HG02642 (cell line): ENCODE measurements around the gene SCARF1.
A peak's percentile ranks its signal among the peaks of the same experiment; 100 is the strongest.

Experiments used
- ATAC-seq: cut with Tn5 transposase; IDR thresholded peaks from one replicate; pipeline ENCODE4 v1.9.1; 2021; ENCODE audit warnings: mild to moderate bottlenecking; ENCODE audit not compliant: unreplicated experiment, poor library complexity

SCARF1 gene

DNA sequence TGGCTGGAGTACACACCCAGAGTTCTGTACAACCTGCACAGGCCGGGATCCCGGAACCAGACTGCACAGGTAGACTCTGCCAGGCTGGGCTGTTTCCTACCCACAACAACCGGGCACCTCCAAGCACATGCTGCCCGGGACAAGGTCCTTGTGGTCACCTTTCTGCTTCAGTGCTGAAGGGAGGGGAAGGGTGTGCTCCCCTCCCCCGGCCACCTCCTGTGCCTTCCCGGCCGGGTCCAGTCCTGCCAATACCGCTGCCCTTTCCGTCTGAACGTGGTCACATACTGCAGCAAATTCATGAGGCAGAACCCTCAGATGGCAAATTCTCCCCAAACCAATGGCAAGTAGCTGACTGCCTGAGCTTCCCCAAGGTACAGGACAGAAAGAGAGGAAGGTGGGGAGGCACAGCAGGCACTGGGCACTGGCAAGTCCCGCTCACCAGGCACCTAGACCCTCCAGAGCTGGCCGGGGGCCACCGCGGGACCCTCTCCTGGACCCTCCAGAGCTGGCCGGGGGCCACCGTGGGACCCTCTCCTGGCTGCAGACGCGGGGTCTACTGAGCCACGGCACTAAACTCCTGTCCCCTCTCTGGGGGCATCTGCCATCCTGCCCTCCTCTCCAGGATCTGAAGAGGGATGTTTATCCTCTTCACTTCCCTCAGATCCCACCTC is 39.7 kb downstream of the SCARF1 start:
- no peak for ATAC-seq

DNA sequence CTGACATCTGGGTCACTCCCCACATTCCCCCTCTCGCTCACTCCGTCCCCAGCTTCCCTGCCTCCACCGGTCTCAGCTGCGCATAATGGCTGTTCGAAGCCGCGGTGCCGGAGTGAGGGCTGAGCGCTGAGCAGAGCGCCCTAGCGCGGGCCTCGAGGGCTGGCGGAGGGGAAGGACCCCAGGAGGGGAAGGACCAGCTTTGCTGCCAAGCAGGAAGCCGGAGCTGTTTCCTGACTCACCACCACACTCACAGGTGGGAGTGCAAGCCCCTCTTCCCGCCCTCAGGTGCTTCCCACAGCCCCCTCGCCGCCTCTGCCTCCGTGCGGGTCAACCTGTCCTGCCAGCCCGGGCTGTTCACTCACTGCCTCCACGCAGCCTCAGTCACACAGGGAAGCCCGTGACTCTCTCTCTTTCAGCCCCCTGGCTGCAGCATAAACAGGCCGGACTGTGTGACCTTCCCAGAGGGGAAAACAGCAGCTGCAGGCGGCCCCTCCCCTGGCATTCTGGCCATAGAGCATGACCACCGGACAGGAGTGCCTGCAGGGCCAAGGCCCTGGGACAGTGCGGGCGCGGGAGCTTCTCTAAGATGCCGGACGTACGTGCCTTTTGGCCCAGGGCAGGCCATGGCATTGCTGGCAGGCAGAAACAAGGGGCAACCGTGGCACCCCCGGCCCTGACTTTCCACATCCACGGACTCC is 40.6 kb downstream of the SCARF1 start:
- ATAC-seq = no peak

DNA sequence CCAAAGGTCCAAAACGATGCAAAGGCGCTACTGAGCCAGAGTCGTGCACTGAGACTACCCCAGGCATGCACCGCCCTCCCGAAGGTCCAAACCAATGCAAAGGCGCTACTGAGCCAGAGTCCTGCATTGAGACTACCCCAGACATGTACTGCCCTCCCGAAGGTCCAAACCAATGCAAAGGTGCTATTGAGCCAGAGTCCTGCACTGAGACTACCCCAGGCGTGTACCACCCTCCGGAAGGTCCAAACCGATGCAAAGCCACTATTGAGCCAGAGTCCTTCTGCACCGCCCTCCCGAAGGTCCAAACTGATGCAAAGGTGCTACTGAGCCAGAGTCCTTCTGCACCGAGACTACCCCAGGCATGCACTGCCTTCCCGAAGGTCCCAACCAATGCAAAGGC is 44.0 kb downstream of the SCARF1 start:
- no peak for ATAC-seq

DNA sequence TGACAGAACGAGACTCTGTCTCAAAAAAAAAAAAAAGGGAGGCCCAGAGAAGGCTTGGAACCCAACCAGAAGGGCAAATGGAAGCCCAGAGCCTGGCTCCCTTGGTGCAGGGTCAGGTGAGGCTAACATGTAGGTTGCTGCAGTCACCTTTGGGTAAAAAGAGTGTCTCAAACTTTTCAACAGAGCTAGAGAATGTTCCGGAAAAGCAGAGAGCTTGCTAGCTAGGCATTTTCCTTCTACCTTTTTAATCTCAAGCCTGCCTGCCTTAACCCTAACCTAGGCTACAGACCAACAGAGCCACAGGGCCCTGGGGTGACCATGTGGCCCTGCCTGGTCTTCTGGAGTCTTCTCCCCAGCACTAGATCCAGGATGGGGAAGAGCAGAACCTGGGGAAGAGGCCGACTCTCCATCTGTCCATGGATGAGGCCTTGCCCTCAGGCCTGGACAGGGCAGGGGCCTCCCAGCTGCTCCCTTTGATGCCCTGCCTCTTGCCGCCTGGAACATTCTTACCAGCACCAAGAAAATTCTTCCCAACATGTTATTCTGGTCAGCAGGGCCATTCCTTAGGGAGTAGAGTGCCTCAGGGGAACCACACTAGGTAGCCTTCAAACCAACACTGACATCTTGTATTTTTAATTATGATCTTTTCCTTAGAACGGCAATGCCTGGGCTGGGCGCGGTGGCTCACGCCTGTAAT is 47.0 kb downstream of the SCARF1 start:
- no peak for ATAC-seq

DNA sequence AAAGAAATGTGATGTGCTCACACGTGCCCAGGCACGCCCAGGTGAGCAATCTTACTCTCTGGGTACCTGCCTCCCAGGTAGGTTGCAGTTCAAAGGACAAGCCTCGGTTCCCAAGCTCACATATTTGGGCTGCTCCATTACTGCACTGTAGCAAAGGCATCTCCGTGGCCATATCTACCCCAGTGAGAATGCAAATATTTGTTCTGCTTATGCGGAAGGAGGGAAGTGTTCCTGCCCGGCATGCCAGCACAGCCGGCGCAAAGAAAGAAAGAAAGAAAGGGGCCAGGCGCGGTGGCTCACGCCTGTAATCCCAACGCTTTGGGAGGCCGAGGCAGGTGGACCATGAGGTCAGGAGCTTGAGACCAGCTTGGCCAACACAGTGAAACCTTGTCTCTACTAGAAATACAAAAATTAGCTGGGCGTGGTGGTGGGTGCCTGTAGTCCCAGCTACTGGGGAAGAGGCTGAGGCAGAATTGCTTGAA is 47.6 kb downstream of the SCARF1 start:
- ATAC-seq = no peak

DNA sequence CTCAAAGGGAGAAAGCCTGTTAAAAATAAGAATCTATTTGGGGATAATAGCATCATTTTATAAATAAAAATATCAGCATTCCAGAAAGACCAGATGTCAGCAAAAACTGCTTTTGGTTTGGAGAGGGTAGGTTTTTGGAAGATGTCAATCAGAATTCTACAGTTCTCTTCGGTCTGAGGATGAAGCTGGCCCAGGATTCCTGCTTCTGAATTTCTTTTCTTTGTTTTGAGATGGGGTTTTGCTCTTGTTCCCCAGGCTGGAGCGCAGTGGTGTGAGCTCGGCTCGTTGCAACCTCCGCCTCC is 52.0 kb downstream of the SCARF1 start:
- ATAC-seq = no peak

DNA sequence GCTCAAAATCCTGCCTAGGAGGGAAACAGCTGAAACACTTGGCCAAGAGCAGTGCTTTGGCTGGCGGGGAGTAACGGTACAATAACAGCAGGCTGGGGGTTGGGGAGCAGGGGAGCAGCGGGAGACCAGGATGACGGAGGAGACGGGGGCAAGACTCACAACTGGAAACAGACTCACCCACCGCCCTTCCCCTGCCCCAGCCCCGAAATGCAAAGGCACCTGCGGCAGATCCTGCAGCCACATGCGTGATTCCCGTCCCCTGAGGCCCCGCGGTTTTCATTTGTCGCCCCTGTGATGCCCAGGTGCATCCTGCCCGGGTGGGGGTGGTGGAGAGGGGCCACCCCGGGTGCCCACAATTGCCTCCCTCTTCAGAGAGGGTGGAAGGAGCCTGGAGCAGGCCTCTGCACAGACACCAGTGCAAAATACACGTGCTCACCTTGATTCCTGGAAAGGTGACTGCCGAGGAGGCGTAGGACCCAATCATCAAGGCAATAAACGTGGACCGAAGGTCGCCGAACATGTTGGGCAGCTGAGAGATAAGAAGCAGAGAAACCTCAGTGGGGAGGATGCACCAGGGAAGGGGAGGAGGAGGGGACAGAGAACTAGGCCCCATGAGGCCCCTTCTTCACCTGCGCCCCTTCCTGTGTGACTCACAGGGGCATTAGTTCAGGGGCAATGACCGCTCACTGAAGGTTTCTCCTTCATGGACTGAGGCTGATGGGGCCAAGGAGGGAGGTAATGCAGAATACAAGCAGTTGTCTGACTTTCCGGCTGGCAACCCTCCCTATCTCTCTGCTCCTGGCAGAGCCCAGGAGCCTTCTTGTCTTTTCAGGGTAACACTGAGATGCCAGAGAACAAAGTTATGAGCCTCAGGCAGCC is 52.5 kb downstream of the SCARF1 start:
- ATAC-seq = peak; percentile 73

DNA sequence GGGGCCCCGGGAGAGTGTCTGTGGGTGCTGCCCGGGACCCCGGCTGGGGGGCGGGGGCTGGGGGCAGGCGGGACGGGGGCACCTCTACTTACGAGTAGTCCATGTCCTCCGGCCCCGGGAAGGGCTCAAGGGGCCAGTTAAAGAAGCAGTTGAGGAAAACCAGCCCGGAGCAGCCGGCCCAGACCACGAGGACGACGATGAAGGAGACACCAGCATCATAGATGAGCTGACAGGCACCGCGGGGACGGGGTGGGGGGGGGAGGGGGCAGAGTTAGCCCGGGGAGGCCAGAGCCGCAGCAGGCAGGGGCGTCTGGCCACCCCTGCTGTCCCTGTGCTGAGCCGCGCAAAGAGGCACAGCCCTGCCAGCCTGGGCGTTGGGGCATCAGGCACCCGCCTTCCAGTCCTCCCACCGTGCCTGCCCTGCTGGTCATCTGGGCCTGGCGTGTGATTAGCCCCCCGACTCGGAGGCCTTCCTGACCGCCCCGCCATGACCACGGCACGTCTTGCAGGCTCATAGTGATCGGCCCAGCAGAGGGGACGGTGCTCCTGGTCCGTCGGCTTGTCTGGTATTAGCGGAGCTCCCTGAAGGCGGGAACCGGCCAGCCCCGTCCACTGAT is 54.0 kb downstream of the SCARF1 start:
- ATAC-seq = no peak

DNA sequence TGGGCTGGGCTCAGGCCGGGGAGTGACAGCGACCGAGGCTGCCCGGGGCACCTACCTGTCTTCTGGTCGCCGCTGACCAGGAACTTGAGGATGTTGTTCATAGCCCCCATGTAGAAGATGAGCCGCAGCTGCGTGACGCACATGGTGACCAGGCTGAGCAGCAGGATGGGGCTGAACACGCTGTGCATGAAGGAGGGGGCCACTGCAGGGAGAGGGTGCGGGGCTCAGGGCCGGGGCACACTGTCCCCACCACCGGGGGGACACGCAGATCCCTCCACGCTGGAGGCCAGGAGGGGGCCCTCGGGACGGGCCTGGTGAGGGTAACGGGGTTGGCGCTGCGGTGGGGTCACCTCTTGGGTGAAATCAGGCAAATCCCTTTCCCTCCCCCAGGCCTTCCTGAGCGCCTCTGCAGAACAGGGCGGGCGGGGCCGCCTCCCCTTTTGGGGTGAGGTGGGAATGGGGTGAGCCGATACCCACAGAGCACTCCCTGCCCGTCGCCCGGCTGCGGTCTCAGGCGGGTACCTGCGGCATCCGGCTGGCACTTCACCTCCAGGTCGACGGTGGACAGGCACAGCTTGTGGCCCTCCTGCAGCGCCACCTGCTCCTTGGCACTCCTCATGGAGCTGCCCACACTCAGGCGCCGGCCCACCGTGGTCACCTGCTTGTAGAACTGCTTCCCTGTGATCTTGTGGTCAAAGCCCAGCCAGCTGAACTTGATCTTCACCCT is 54.6 kb downstream of the SCARF1 start:
- no peak for ATAC-seq

DNA sequence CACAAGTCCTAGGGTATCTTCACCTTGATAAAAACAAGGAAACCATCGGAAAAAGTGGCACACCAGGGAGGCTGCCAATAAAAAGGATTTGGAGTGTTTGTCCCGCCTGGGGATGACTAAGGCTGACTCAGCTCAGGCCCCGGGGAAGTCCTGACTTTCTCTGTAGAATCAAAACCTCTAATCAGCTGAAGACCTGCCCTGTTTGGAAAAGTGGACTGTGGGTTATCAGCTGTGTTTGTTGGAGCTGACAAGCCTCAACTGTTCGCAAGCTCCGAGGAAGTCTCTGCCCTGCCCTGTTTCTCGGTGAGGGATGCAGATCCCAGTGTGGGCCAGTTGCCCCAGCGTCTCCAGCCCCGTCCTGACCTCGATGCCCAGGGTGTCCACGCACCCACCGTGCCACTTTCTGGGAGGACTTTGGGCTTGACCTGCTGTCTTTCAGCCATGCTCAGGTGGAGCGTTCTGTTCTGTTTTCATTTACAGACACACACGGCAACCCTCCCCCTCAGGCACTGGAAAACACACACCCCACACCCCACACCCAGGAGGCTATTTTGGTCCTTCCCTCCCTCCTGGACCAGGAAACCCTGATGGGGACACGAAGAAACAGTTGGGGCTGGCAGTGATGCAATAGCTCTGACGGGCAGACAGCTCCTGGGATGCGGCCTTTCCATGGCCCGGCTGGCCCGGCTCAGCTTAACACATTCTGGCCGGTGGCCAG is 55.3 kb downstream of the SCARF1 start:
- no peak for ATAC-seq

DNA sequence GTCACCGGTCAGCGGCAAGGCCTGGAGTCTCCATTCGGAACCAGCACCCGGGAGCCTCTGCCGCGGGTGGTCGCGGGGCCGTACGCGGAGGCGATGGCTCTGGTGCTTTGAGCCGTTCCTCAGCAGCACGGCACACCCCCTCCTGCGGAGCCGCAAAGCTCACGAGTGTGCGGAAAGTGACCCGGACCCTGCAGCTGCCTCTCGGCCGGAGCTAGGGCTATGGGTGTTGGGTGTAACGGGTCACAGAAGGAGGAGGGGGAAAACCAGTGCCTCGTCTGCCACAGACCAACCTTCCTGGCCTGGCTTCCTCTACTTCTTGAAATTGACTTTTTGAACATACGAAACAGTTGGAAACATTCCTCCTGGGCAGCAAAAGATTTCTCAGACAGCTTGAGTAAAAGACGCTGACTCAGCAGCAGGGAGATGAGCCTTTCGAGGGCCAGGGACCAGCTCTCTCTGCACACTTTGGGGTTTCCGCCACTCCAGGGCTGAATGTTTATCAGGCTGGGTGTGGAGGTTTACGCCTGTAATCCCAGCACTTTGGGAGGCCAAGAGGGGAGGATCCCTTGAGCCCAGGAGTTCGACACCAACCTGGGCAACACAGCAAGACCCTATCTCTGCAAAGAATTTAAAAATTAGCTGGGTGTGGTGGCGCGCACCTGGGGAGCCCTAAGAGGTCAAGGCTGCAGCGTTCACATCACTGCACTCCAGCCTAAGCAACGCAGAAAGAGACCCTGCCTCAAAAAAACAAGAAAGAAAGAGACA is 56.5 kb downstream of the SCARF1 start:
- no peak for ATAC-seq

DNA sequence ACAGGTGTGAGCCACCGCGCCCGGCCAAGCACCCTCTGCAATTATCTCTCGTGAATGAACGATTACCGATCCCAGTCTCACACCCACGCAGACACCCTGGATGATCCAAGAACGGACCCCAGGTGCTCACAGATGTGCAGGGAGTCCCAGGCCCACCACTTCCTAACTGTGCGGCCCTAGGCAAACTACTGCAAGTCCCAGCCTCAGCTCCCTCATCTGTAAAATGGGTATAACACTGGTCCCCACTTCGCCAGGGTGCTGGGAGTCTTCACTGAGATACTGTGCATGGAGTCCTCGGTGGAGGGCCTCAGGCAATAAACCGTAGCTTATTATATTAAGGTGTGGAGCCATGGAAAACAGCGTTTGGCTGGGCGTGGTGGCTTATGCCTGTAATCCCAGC is 61.4 kb downstream of the SCARF1 start:
- ATAC-seq = no peak
